ENCODE results near the gene TBX15.

Gene TBX15

GRCh38 chr1:118937413-118938072, 50.6 kb downstream of the TBX15 start:
- no peak for DNase-seq
- H3K4me3 ChIP-seq (ENCODE audit: low read depth, low read length) = no peak overlapping the region
- in situ Hi-C loops (cut with HindIII; ENCODE audit: low pct_ligation_motif_present, low sequenced_read_pairs) = no loop called here
- no peaks in the 10 kb centered on the region for H3K36me3 ChIP-seq (replicated peaks)
- H3K27ac ChIP-seq = no peak overlapping the region
- no peaks in the 10 kb centered on the region for H3K27me3 ChIP-seq (replicated peaks)
- no peak for TF ChIP-seq CTCF (IDR thresholded peaks at IDR 0.05; ENCODE audit: low read depth, low read length, missing control alignments)

- DNase-seq = no peak
Observed at GRCh38 chr1:118934706-118935105, 53.4 kb downstream of the TBX15 start.

GRCh38 chr1:118933051-118933781, 54.9 kb downstream of the TBX15 start:
- Histone ChIP-seq H3K4me3 (ENCODE audit: low read depth, low read length) (no peak overlapping the region), H3K27ac (no peak overlapping the region), H3K36me3 (replicated peaks) (peaks cover 6% of the 10 kb centered on the region), H3K27me3 (replicated peaks) (no peaks in the 10 kb centered on the region)
- in situ Hi-C loops (cut with HindIII; ENCODE audit: low pct_ligation_motif_present, low sequenced_read_pairs) = no loop called here
- no peak for DNase-seq
- no peak for TF ChIP-seq CTCF (IDR thresholded peaks at IDR 0.05; ENCODE audit: low read depth, low read length, missing control alignments)

More at GRCh38 chr1:118934706-118935105, 53.4 kb downstream of the TBX15 start:
- in situ Hi-C loops (cut with HindIII; ENCODE audit: low pct_ligation_motif_present, low sequenced_read_pairs) = no loop called here
- H3K36me3 ChIP-seq (replicated peaks) = peaks cover 4% of the 10 kb centered on the region
- no peak overlapping the region for H3K27ac ChIP-seq
- no peak overlapping the region for H3K4me3 ChIP-seq (ENCODE audit: low read depth, low read length)
- no peaks in the 10 kb centered on the region for H3K27me3 ChIP-seq (replicated peaks)
- TF ChIP-seq CTCF (IDR thresholded peaks at IDR 0.05; ENCODE audit: low read depth, low read length, missing control alignments) = no peak

- no peak for DNase-seq
- in situ Hi-C loops (cut with HindIII; ENCODE audit: low pct_ligation_motif_present, low sequenced_read_pairs) = no loop called here
- Histone ChIP-seq H3K4me3 (ENCODE audit: low read depth, low read length) (no peak overlapping the region), H3K36me3 (replicated peaks) (peaks cover 12% of the 10 kb centered on the region), H3K27me3 (replicated peaks) (no peaks in the 10 kb centered on the region), H3K27ac (no peak overlapping the region)
- no peak for TF ChIP-seq CTCF (IDR thresholded peaks at IDR 0.05; ENCODE audit: low read depth, low read length, missing control alignments)
Observed at GRCh38 chr1:118931876-118932275, 56.3 kb downstream of the TBX15 start.

GRCh38 chr1:118928739-118929554, 59.2 kb downstream of the TBX15 start:
- in situ Hi-C loops (cut with HindIII; ENCODE audit: low pct_ligation_motif_present, low sequenced_read_pairs) = no loop called here
- no peak overlapping the region for H3K4me3 ChIP-seq (ENCODE audit: low read depth, low read length)
- DNase-seq = no peak
- no peaks in the 10 kb centered on the region for H3K27me3 ChIP-seq (replicated peaks)
- peaks cover 38% of the 10 kb centered on the region for H3K36me3 ChIP-seq (replicated peaks)
- H3K27ac ChIP-seq = no peak overlapping the region
- TF ChIP-seq CTCF (IDR thresholded peaks at IDR 0.05; ENCODE audit: low read depth, low read length, missing control alignments) = no peak
